Hepatocyte (in vitro differentiated cells): Measurements from ENCODE around the gene PPM1L. TPM values are rescaled to one million over a fixed set of nuclear protein-coding genes. Genes with fewer than 3 reads are reported as not detected.
A peak's percentile ranks its signal among the peaks of the same experiment; 100 is the strongest.

Experiments
- DNase-seq: peaks from one replicate; pipeline ENCODE4 v3.0.0-alpha.2; 2016; ENCODE audit warnings: low spot score
- H2AFZ ChIP-seq: fragments of 200-600 bp; sonication (generic); 2 replicates; pipeline ENCODE4 v1.6.0; 2016; ENCODE audit warnings: antibody characterized with exemption, mild to moderate bottlenecking
- H3K27ac ChIP-seq: fragments of 200-600 bp; sonication (generic); 2 replicates; pipeline ENCODE4 v1.5.1; 2016; ENCODE audit warnings: mild to moderate bottlenecking
- H3K27me3 ChIP-seq: fragments of 200-600 bp; sonication (generic); 2 replicates; pipeline ENCODE4 v1.6.1; 2016
- H3K36me3 ChIP-seq: fragments of 200-600 bp; sonication (generic); replicated peaks from 2 replicates; pipeline ENCODE4 v1.5.1; 2016; ENCODE audit warnings: low read depth; ENCODE audit not compliant: insufficient read depth
- H3K4me1 ChIP-seq: fragments of 200-600 bp; sonication (generic); 2 replicates; pipeline ENCODE4 v1.5.1; 2016; ENCODE audit warnings: mild to moderate bottlenecking, moderate library complexity; ENCODE audit not compliant: insufficient read depth
- H3K4me2 ChIP-seq: fragments of 200-600 bp; sonication (generic); 2 replicates; pipeline ENCODE4 v1.6.0; 2016
- H3K4me3 ChIP-seq: fragments of 200-600 bp; sonication (generic); 2 replicates; pipeline ENCODE4 v1.5.1; 2016; ENCODE audit warnings: mild to moderate bottlenecking
- H3K79me2 ChIP-seq: fragments of 200-600 bp; sonication (generic); 2 replicates; pipeline ENCODE4 v1.6.0; 2017; ENCODE audit warnings: mild to moderate bottlenecking
- H3K9me2 ChIP-seq: fragments of 200-600 bp; sonication (generic); replicated peaks from 2 replicates; pipeline ENCODE4 v1.6.0; 2017; ENCODE audit warnings: mild to moderate bottlenecking; ENCODE audit not compliant: insufficient read depth
- H3K9me3 ChIP-seq: fragments of 200-600 bp; sonication (generic); 2 replicates; pipeline ENCODE4 v1.5.1; 2016; ENCODE audit warnings: low read depth, mild to moderate bottlenecking
- H4K20me1 ChIP-seq: fragments of 200-600 bp; sonication (generic); 2 replicates; pipeline ENCODE4 v1.6.0; 2016; ENCODE audit warnings: mild to moderate bottlenecking; ENCODE audit not compliant: insufficient read depth, poor library complexity, severe bottlenecking
- CTCF ChIP-seq: fragments of 200-600 bp; sonication (generic); IDR thresholded peaks from 2 replicates; pipeline ENCODE4 v1.5.1; 2016; ENCODE audit warnings: antibody characterized with exemption, mild to moderate bottlenecking; ENCODE audit not compliant: poor library complexity
- EZH2 ChIP-seq: fragments of 200-600 bp; sonication (generic); IDR thresholded peaks from 2 replicates; pipeline ENCODE4 v1.6.1; 2016; ENCODE audit warnings: antibody characterized with exemption, mild to moderate bottlenecking, borderline replicate concordance
- EZH2phosphoT487 ChIP-seq: fragments of 200-600 bp; sonication (generic); IDR thresholded peaks from one replicate; pipeline ENCODE4 v1.6.1; 2018; ENCODE audit warnings: antibody characterized with exemption, mild to moderate bottlenecking, low read depth, moderate library complexity; ENCODE audit not compliant: unreplicated experiment, severe bottlenecking
- WGBS: methylation state at CpG from one replicate; pipeline ENCODE4 v1.1.6; 2016; ENCODE audit warnings: low lambda C conversion rate; ENCODE audit errors: missing lambda C conversion rate; 5-methylcytosine and 5-hydroxymethylcytosine counted together
- polyA plus RNA-seq: library from polyadenylated mRNA; unstranded; fragments of >200 nt; fragmentation: Nextera tagmentation; extraction: Ambion mirVana; gene quantifications from 2 replicates; pipeline ENCODE4 v1.2.1, GENCODE V29; 2016
- total RNA-seq: library from RNA; depleted of rRNA; stranded (reverse); fragments of >200 nt; gene quantifications from 2 replicates; pipeline ENCODE4 v1.2.3, GENCODE V29; 2014

Gene PPM1L
- total and polyA plus RNA-seq, 2 experiments from 2014 or later: 5.1 to 13.1 TPM

DNA sequence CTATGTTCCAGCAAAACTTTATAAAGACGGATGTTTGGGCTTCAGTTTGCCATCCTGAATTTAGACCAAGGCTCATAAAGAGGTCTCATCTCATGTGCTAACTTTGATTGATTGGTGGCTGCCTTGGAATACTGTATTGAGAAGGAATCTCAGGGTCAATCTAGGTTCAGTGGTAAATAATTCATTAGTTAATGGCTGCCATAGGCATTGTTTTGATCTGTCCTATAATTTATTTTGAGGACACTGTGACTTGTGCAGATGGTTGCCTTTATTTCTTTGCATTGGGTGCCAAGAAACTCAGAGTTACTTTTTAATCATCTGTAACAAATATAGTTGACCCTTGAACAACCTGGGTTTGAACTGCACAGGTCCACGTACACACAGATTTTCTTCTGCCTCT is 189.3 kb downstream of the PPM1L start:
- no peaks in the 10 kb centered on the region for H3K27me3 ChIP-seq
- no peaks in the 10 kb centered on the region for H3K9me2 ChIP-seq
- WGBS: 86% methylated on average over 2 of the region's 2 CpGs
- H3K9me3 ChIP-seq: no peaks in the 10 kb centered on the region
- TF ChIP-seq EZH2: no peak
- TF ChIP-seq CTCF: no peak
- H2AFZ ChIP-seq: no peak overlapping the region
- H3K27ac ChIP-seq: no peak overlapping the region
- H3K4me3 ChIP-seq: no peak overlapping the region
- no peaks in the 10 kb centered on the region for H3K4me1 ChIP-seq
- no peak for DNase-seq
- no peak overlapping the region for H3K4me2 ChIP-seq
- H3K36me3 ChIP-seq: no peaks in the 10 kb centered on the region
- H3K79me2 ChIP-seq: no peaks in the 10 kb centered on the region
- H4K20me1 ChIP-seq: no peaks in the 10 kb centered on the region

DNA sequence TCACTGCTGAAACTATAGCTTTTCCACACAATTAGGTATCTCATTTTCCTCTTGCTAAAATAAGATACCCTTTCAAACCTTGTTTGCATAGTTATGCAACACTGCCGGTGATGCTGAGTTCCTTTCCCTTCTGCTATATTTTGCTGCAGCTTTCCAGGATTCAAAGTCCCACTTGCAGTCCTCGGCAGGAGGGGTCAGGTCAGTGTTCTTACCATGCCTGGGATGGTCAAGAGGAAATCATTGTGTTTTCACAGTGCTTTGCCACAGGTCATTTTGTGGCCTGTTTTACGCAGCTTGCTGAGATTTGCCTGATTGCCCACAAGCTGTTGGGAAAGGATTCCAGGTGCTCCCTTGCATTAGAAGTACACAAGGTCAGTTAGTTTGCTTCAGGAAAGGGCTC is 192.2 kb downstream of the PPM1L start:
- H3K9me2 ChIP-seq: no peaks in the 10 kb centered on the region
- 49% methylated on average over 3 of the region's 3 CpGs for WGBS
- H3K4me1 ChIP-seq: no peaks in the 10 kb centered on the region
- no peaks in the 10 kb centered on the region for H3K9me3 ChIP-seq
- DNase-seq: peak; percentile 45
- H3K36me3 ChIP-seq: no peaks in the 10 kb centered on the region
- H3K4me2 ChIP-seq: no peak overlapping the region
- TF ChIP-seq CTCF (no peak), EZH2 (no peak), EZH2phosphoT487 (no peak)
- H3K4me3 ChIP-seq: no peak overlapping the region
- H3K27ac ChIP-seq: no peak overlapping the region
- no peaks in the 10 kb centered on the region for H3K79me2 ChIP-seq
- no peaks in the 10 kb centered on the region for H4K20me1 ChIP-seq
- no peaks in the 10 kb centered on the region for H3K27me3 ChIP-seq
- no peak overlapping the region for H2AFZ ChIP-seq

- Histone ChIP-seq H3K9me3 (no peaks in the 10 kb centered on the region), H4K20me1 (no peaks in the 10 kb centered on the region), H3K9me2 (no peaks in the 10 kb centered on the region), H3K4me1 (no peaks in the 10 kb centered on the region), H3K4me2 (no peak overlapping the region), H3K79me2 (no peaks in the 10 kb centered on the region), H3K27me3 (no peaks in the 10 kb centered on the region), H3K4me3 (no peak overlapping the region), H3K27ac (no peak overlapping the region), H2AFZ (no peak overlapping the region), H3K36me3 (no peaks in the 10 kb centered on the region)
- WGBS: 82% methylated on average over 4 of the region's 4 CpGs
- DNase-seq: no peak
- TF ChIP-seq EZH2phosphoT487 (no peak), CTCF (no peak), EZH2 (no peak)
These were observed 193.4 kb downstream of the PPM1L start for GRCh38 chr3:160949460-160949859.

DNA sequence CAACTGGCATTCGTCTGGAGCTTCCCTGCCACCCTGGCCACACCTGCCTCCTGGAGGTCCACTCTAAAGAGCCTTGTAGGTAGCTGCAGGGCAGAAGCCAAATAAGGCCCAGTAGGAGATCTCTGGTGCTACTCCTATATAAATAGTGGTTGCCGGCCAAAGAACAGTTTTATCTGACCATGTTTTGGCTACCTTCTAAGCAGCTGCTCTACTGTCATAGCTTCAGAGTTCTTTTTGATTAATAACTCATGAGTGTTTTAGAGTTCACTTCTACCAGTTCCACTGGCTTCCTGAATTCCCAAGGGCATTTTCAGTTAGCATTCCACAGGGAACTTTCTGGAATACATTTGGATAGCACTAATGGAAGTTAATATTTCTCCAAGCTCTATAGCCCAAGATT is 194.5 kb downstream of the PPM1L start:
- no peak for DNase-seq
- H3K9me2 ChIP-seq: no peaks in the 10 kb centered on the region
- no peak overlapping the region for H3K4me3 ChIP-seq
- H3K79me2 ChIP-seq: no peaks in the 10 kb centered on the region
- no peak overlapping the region for H3K4me2 ChIP-seq
- no peaks in the 10 kb centered on the region for H3K36me3 ChIP-seq
- H3K27me3 ChIP-seq: no peaks in the 10 kb centered on the region
- no peaks in the 10 kb centered on the region for H4K20me1 ChIP-seq
- no peaks in the 10 kb centered on the region for H3K4me1 ChIP-seq
- no peaks in the 10 kb centered on the region for H3K9me3 ChIP-seq
- no peak overlapping the region for H2AFZ ChIP-seq
- H3K27ac ChIP-seq: no peak overlapping the region
- 95% methylated on average over 2 of the region's 2 CpGs for whole genome bisulfite sequencing
- TF ChIP-seq CTCF (no peak), EZH2phosphoT487 (no peak), EZH2 (no peak)
